ENCODE results near the gene TOMM20. TPM values are rescaled to one million over a fixed set of nuclear protein-coding genes. Genes with fewer than 3 reads are reported as not detected.

TOMM20 gene
- total and polyA plus RNA-seq, 9 of the 15 experiments (the other 6 are each of a cell fraction or from before 2014, with no cell fraction given), result 70.6 to 334 (median 159) TPM

GRCh38 chr1:235151033-235151432 is 22.4 kb upstream of the TOMM20 start:
- no peaks in the 10 kb centered on the region for H3K9me1 ChIP-seq (ENCODE audit: control insufficient read depth, insufficient read depth, low read length)
- H3K9me3 ChIP-seq (replicated peaks; ENCODE audit: control insufficient read depth, insufficient read depth, low read depth, low read length), result no peaks in the 10 kb centered on the region
- ChIA-PET POLR2A (interaction anchor here (0.9 kb wide), 1 partner anchor 67 kb away, joined by 4 read pairs; no protein-coding TSS in a partner anchor), CTCF (ENCODE audit: low intra/inter-chr PET ratio) (no interaction called here)
- H3K4me3 ChIP-seq, result no peak overlapping the region
- intact Hi-C loops (cut with micrococcal nuclease), result no loop called here
- no peak overlapping the region for H3K27ac ChIP-seq (ENCODE audit: extremely low read depth, low read depth, low read length)
- no peak for FAIRE-seq
- H3K4me1 ChIP-seq (replicated peaks in 1 of 2; ENCODE audit: control insufficient read depth in 2 of 2, insufficient read depth in 2 of 2, low read length in 2 of 2), result no peaks in the 10 kb centered on the region
- no peaks in the 10 kb centered on the region; the same call in 1 of the 2 replicates for H4K20me1 ChIP-seq (replicated peaks; ENCODE audit: control insufficient read depth, insufficient read depth, low read length)
- DNase-seq (ENCODE audit: extremely low read depth in 1 of 4, low spot score in 3 of 4), result no peak
- no peak for TF ChIP-seq RERE (CRISPR knock-in tag; IDR thresholded peaks at IDR 0.05; ENCODE audit: borderline replicate concordance)
- TF ChIP-seq RFX1 (IDR thresholded peaks at IDR 0.05), result no peak
- TF ChIP-seq ZBTB26 (CRISPR knock-in tag; IDR thresholded peaks at IDR 0.05), result no peak
- TF ChIP-seq KAT7 (CRISPR knock-in tag; IDR thresholded peaks at IDR 0.05; ENCODE audit: borderline replicate concordance), result no peak
- no peak for TF ChIP-seq ZNF57 (CRISPR knock-in tag; IDR thresholded peaks at IDR 0.05)
- TF ChIP-seq E2F3 (CRISPR knock-in tag; IDR thresholded peaks at IDR 0.05), result no peak
- no peak for TF ChIP-seq CCAR2 (IDR thresholded peaks at IDR 0.05; ENCODE audit: low read depth, low read length)
- TF ChIP-seq CSDE1 (IDR thresholded peaks at IDR 0.05), result no peak
- no peak for TF ChIP-seq IRF9 (tag; IDR thresholded peaks at IDR 0.05)
- no peak for TF ChIP-seq ZFP30 (CRISPR knock-in tag; IDR thresholded peaks at IDR 0.05; ENCODE audit: borderline replicate concordance)
- TF ChIP-seq NR0B1 (IDR thresholded peaks at IDR 0.05; ENCODE audit: partially characterized antibody), result no peak
- H3K79me2 ChIP-seq (ENCODE audit: control insufficient read depth, insufficient read depth, low read length), result peaks cover 6% of the 10 kb centered on the region; the same call in 1 of the 3 replicates
- no peak overlapping the region for H2AFZ ChIP-seq (ENCODE audit: low read depth, low read length)
- 86% methylated on average over 2 of the region's 2 CpGs for WGBS (ENCODE audit: insufficient coverage, low coverage, missing lambda C conversion rate)
- H3K9ac ChIP-seq (ENCODE audit: insufficient read depth in 1 of 2, low read depth in 2 of 2, low read length in 2 of 2), result no peak overlapping the region
- no peak overlapping the region for H3K4me2 ChIP-seq (ENCODE audit: insufficient read depth, low read length)
- BruUV-seq (replicated peaks), result no TSS peak
- in situ Hi-C loops (cut with MboI), result no loop called here
- ATAC-seq, result no peak
- no peaks in the 10 kb centered on the region for H3K27me3 ChIP-seq (ENCODE audit: control insufficient read depth in 2 of 2, insufficient read depth in 2 of 2, low read length in 2 of 2)
- peaks cover 90% of the 10 kb centered on the region for H3K36me3 ChIP-seq (ENCODE audit: control insufficient read depth, insufficient read depth, low read length)
